Ovary (tissue), 3 donors: ENCODE measurements around the gene LARGE1.

Experiments used
- CTCF ChIP-seq, 3 donors: fragments of 450-650 bp in 2 of 3; fragments of 200-600 bp in 1 of 3; IDR thresholded peaks; one replicate each; pipeline versions ENCODE4 v1.5.1 to v1.8.0; 2016 to 2022; ENCODE audit warnings: antibody characterized with exemption in 3 of 3, mild to moderate bottlenecking in 1 of 3
- EP300 ChIP-seq: sonication (generic); formaldehyde crosslinking; IDR thresholded peaks from one replicate; pipeline ENCODE4 v1.6.1; 2017; ENCODE audit warnings: antibody characterized with exemption
- POLR2A ChIP-seq: fragments of 450-650 bp; IDR thresholded peaks from one replicate; pipeline ENCODE4 v1.6.1; 2017; ENCODE audit warnings: antibody characterized with exemption, mild to moderate bottlenecking, moderate library complexity
- donor health status: DM: no; HTN: no; CAD: no.

GRCh38 chr22:33786149-33786548, 134.1 kb downstream of the LARGE1 start:
- TF ChIP-seq EP300 (no peak), POLR2A (no peak), CTCF (IDR thresholded peaks at IDR 0.05) (no peak)
